HG02973 (cell line): ENCODE measurements around the gene KDM4F.

Experiments used
- ATAC-seq: cut with Tn5 transposase; IDR thresholded peaks from one replicate; pipeline ENCODE4 v1.9.1; 2021; ENCODE audit warnings: moderate library complexity; ENCODE audit not compliant: unreplicated experiment

Gene KDM4F

GRCh38 chr11:95059046-95059445 lies 9.8 kb downstream of the KDM4F start:
- no peak for ATAC-seq

- no peak for ATAC-seq
Observed at GRCh38 chr11:95065336-95065735, 16.1 kb downstream of the KDM4F start.

GRCh38 chr11:95066716-95067038 lies 17.5 kb downstream of the KDM4F start, which contains the start of gene SRSF8:
SRSF8 (plus strand) TSS chr11:95066919; CDS start chr11:95067227, 308 bp downstream.
- peak; percentile 24 for ATAC-seq

DNA sequence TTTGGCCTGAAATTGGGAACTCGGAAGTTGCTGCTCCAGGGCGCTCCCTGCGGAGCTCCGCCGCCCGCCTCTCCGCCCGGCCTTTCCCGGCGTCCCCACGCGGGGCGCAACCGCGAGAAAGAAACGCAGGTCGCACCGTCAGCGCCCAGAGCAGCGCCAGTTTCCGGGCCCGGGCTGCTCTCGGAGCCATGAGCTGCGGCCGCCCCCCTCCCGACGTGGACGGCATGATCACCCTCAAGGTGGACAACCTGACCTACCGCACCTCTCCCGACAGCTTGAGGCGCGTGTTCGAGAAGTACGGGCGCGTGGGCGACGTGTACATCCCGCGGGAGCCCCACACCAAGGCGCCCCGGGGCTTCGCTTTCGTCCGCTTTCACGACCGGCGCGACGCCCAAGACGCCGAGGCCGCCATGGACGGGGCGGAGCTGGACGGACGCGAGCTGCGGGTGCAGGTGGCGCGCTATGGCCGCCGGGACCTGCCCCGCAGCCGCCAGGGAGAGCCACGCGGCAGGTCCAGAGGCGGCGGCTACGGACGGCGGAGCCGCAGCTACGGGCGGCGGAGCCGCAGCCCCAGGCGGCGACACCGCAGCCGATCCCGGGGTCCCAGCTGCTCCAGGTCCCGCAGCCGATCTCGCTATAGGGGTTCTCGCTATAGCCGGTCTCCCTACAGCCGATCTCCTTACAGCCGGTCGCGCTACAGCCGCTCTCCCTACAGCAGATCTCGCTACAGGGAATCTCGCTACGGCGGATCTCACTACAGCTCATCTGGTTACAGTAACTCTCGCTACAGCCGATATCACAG lies 18.0 kb downstream of the KDM4F start:
- peak; percentile 60 for ATAC-seq

DNA sequence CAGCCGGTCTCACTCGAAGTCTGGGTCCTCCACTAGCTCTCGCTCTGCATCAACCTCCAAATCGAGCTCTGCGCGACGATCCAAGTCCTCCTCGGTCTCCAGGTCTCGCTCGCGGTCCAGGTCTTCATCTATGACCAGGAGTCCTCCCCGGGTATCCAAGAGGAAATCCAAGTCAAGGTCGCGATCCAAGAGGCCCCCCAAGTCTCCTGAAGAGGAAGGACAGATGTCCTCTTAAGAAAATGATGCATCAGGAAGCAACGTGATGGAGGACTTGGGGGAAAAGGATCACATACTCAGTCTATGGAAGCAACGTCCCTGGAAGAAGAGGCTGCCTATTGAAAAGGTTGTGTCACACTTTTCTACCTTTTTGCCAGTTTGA lies 18.6 kb downstream of the KDM4F start:
- no peak for ATAC-seq

DNA sequence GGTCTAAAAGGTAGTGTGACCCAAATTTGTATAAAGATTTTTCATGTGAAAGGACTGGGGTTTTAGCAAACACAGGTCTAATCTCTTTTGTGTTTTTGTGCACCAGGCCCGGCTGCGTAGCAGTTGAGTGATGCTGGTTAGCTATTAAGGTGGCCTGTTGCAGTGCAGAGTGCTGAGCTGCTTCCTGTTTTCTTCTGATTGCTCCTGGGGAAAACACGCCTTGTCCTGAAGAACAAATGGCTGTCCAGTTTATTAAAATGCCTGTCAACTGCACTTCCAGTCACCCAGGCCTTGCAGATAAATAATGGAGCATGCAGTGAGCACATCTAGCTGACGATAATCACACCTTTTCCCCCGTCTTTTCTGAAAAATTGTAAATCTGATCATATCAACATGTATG lies 19.3 kb downstream of the KDM4F start:
- peak; percentile 73 for ATAC-seq

- no peak for ATAC-seq
Observed at GRCh38 chr11:95070471-95070870, 21.2 kb downstream of the KDM4F start.

GRCh38 chr11:95072948-95073347 lies 23.7 kb downstream of the KDM4F start:
- no peak for ATAC-seq

GRCh38 chr11:95074792-95075563 lies 25.8 kb downstream of the KDM4F start:
- no peak for ATAC-seq

- ATAC-seq = peak; percentile 67
Observed at GRCh38 chr11:95076416-95076815, 27.2 kb downstream of the KDM4F start.

DNA sequence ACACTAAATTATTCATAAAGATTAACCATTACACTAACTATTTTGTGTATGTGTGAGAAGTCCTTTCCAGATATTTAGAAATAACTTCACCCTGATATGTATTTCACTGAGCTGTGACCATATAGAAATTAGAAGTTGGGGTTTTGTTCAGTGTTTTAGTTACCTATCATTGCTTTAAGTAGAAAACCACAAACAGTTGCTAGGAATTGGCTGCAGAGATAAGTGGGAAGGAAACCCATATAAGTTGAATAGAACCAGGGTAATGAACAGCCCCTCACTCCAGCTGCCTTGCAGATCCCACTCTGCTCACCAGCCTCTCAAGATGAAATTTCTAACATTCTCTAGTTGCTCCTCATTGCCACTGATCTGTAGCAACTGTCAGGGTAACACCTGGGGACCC lies 27.8 kb downstream of the KDM4F start:
- no peak for ATAC-seq

DNA sequence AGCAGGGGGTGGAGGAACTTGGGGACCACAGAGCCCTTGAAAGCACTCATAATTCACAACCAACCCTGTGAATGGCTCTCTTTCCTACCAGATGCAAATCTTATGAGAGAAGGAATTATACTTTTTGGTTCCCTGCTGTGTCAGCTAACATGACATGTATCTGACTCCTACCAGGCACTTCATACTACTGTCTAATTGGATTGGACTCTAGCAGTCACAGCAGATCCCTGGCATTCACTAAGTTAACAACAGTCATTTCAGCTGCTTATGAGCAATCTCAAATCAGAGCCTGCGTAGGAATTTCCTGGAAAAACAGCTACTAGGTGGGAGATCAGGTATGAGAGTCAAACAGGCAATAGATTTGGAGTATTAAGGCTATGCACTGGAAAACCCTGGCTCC lies 29.3 kb downstream of the KDM4F start:
- no peak for ATAC-seq

GRCh38 chr11:95081010-95081409 lies 31.8 kb downstream of the KDM4F start:
- ATAC-seq = no peak

DNA sequence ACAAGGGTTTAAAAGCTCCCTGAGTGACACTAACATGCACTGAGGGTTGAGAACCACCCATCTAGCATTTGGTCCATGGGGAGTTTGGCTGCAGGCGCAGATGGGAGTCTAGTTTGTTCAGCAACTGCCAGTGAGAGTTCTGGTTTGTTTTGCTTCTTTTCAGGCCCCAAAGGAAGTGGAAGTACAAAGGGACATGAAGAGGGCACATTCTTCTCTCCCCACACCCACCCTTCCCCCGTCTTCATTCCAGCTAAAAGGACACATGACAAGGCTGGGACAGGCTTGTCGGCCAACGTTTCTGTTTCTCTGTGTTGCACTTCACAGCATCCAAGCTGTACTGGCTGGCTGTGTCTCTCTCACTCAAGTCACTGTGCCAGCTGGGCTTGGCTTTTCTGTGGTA lies 32.2 kb downstream of the KDM4F start:
- no peak for ATAC-seq

DNA sequence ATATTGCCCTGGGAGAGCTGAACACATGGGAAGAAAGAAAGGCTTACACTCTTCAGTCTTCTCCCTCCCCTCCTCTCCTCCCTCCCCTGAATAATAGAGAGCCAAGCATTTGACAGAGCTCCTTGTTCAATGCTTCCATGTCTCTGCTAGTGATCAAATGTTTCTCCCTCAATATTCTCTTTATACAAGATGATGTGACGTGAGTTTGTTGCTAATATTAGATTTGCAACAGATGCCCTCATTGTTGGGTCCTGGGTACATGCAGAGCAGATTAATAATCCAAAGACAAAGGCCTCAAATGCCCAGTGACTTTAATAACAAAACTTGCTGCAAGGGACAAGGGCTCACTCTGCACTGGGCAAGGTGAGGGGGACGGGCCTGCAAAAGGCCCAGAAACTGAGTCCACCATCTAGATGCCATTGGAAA lies 33.4 kb downstream of the KDM4F start:
- no peak for ATAC-seq

DNA sequence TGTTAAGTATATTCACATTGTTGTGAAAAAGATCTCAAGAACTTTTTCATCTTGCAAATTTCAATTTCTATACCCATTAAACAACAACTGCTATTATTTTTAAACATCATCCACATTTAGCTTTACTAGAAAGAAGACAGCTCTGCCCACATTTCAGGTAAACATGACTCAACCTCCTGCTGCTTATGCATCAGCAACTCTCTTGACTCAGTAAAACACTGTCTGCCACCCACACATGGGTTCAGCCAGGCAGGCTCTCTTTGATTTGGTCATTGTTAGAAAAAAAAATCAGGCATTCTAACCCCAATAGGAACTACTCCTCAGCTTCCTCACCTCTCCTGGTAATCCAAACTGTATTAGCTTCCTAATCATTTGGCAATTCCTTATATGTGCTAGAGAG lies 35.3 kb downstream of the KDM4F start:
- peak; percentile 48 for ATAC-seq

DNA sequence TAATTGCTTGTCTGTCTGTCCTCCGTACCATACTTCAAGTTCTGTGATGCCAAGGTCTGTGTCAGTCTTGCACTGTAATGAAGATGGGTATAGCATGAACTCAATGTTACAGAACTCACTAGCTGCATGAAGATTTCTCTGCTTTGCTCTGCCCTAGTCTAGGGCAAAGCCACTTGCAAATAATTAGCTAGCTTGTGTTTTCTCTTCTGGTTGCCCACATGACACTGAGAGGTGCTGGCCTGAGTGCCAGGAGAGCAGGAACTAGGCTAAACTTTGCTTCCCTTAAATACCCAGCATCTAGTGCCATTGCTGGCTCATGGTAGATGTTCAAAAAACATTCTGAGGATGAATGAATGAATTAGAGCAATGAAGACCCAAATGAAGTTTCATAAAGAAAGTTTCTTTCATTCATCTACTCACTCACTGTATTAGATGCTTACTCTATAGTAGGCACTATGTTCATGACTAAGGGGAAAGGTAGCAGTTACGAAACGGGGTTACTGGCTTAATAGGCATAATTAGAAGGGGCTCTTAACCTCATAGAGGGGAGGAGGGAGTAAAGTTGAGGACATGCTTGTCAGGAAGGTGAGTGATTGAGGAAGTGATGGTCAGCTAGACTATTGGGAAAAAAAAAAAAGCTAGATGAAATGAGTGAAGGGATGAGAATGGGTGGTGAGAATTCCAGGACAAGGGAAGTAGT lies 36.0 kb downstream of the KDM4F start:
- no peak for ATAC-seq

DNA sequence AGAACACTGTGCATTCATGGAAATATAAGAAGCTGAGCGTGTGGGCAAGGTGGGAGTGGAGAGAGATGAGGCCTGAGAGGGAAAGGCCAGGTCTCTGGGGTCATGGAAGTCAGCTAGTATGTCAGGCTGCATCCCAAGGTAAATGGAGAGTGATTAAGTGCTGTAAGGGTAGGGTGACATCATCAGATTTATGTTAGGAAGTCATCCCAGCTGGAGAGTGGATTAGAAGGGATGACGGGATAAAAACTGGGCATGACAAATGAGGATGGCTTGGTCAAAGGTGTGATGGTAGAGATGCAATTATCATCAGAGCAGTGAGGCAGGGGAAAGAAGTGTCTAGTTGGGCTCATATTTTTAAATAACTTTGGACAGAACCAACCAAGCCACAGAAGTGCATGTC lies 36.9 kb downstream of the KDM4F start:
- ATAC-seq = no peak

DNA sequence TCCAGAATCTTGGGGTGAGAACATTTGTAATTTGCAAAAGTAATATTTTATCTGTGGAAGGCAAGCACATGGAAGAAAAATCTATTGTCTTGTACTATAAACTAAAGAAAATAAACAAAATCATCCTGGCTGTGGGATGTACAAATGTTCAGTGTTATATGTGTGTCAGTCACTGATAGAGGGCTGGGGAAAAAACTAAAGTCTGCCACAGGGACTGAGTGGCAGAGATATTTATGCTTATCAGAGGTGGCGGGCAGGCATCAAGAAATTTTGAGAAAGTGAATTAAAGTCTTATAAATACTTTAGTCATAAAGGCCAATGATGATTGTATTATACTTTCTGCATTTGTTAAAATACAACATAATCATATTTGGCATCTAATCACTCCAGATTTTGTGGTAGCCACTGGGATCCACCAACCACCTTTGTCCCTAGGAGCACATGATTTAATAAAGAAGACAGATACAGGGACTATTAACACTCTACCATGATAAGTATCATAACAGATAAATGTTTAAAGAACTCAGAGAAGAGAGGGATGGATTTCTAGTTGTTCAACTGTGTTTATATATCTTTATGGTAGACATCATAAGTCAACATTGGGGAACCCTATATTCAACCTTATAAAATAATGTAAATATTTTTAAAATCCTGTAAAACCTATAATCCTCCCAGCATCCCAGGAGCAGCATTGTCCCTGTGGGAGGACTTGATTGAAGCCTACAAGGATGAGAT lies 37.8 kb downstream of the KDM4F start:
- no peak for ATAC-seq

DNA sequence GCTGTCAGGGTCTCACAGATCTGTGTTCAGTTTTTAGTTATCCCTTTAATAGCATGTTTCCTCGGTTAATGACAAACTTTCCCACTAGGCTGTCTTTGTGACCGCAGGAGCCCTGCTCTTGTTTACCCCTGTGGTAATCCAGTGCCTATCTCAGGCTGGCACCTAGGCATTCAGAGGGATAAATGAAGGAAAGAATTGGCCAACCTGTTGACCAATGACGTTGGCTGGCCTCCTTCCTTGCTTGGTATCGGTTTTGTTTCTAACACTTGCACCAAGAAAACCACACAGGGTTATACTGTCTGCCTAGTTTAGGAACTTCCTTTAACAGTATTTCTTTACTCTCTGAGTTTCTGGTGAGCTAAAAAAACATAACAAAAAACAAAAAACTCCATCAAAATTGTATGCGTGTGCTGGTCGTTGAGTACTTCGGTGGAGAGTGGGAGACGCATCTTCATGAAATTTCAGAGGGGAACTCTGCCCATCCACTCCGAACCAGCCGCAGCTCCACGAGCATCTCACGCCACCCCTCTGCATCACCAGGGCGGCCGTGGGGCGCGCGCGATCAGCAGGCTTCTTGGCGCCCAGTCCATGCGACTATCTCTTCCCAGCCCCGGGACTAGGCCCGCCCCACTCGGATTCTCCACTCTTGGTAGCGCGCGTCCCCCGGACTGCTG lies 39.9 kb downstream of the KDM4F start:
- ATAC-seq = peak; percentile 43
